HG02642 (cell line): Measurements from ENCODE around the gene PACS1.
"Not testable (repeated sequence)": the region's sequence is repeated elsewhere in the genome, so short reads cannot be mapped to it uniquely, and the experiment has no call there.

Experiments used
- ATAC-seq: cut with Tn5 transposase; IDR thresholded peaks from one replicate; pipeline ENCODE4 v1.9.1; 2021; ENCODE audit warnings: mild to moderate bottlenecking; ENCODE audit not compliant: unreplicated experiment, poor library complexity

Gene PACS1

GRCh38 chr11:66069715-66070603, at the start of gene PACS1:
Gene PACS1 (plus strand): TSS chr11:66070272. CDS start chr11:66070487, 215 bp downstream.
- peak; percentile 48 for ATAC-seq

GRCh38 chr11:66020618-66021357, 49.3 kb upstream of the PACS1 start:
- no peak for ATAC-seq

GRCh38 chr11:66022401-66023185, 47.5 kb upstream of the PACS1 start:
- no peak for ATAC-seq

- ATAC-seq = not testable (repeated sequence)
Observed at GRCh38 chr11:66023186-66023440, 47.0 kb upstream of the PACS1 start.

- no peak for ATAC-seq
Observed at GRCh38 chr11:66026017-66026529, 44.0 kb upstream of the PACS1 start, which contains the start of gene CATSPER1. Gene CATSPER1 (minus strand): TSS chr11:66026479. CDS start chr11:66026379, 100 bp downstream.

- no peak for ATAC-seq
Observed at GRCh38 chr11:66032957-66033735, 36.9 kb upstream of the PACS1 start.

GRCh38 chr11:66035653-66036333, 34.3 kb upstream of the PACS1 start:
- no peak for ATAC-seq

GRCh38 chr11:66036334-66036710, 33.8 kb upstream of the PACS1 start:
- no peak for ATAC-seq

GRCh38 chr11:66037327-66037726, 32.7 kb upstream of the PACS1 start:
- ATAC-seq = no peak

GRCh38 chr11:66039765-66040164, 30.3 kb upstream of the PACS1 start:
- no peak for ATAC-seq

GRCh38 chr11:66042227-66042995, 27.7 kb upstream of the PACS1 start:
- ATAC-seq = no peak

GRCh38 chr11:66042996-66043906, 26.8 kb upstream of the PACS1 start:
- no peak for ATAC-seq

- ATAC-seq = no peak
Observed at GRCh38 chr11:66044757-66045156, 25.3 kb upstream of the PACS1 start.

- ATAC-seq = peak; percentile 66
Observed at GRCh38 chr11:66045177-66045639, 24.9 kb upstream of the PACS1 start.

- ATAC-seq = no peak
Observed at GRCh38 chr11:66046901-66047300, 23.2 kb upstream of the PACS1 start.

- ATAC-seq = no peak
Observed at GRCh38 chr11:66047541-66048365, 22.3 kb upstream of the PACS1 start.
